ENCODE results near the gene SUPT20HL1. TPM values are rescaled to one million over a fixed set of nuclear protein-coding genes. Genes with fewer than 3 reads are reported as not detected.

The SUPT20HL1 gene
- polyA plus RNA-seq, 12 donors: 0.05 to 0.10 (median 0.08) TPM; not detected in 9

DNA sequence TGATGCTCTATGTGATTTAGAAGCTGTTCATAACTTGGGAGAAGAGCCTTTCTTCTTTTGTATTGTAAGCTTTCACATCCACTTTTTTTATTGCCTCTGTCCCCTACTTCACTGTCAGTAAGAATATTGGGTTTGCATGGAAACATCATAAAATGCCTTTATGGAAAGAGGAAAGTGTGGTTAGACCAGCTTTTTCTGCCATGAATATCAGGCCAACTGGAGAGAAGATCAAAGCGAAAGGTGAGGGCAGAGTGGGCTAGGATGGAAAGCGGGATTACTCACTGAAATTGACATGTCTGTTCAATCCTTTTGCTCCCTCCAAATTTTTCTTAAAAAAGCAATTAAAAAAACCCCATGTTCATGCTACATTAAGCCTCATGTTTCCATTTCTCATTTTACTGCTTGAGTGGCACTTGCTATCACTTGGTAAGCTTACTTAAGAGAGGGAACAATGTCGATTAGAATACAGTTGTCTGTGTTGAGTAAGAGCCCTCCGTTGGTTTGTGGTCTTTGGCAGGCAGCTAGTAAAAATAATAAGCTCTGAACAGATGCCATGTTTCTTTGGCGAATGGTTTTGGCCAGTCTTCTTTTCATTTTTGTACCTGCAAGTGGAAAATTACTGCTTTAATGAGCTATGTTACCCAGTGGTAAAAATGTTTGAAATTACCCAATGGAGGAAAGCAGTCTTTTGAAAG lies 35.9 kb downstream of the SUPT20HL1 start:
- peak; percentile 27 for DNase-seq

DNA sequence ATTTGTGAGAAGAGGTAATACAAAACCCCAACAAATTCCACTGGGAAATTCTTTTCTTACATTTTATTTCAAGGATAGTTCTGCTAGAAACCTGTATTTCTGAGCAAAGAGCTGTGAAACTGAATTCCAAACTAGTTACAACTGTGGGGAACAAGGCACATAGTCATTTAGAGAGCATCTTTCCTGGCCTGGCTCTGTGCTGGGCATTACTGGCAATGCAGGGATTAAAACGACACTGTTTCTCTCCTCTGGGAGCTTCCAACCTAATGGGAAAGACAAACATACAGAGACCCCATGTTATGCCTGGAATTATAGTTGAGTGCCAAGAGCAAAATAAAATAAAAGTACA lies 36.5 kb downstream of the SUPT20HL1 start:
- DNase-seq: peak; percentile 25

DNA sequence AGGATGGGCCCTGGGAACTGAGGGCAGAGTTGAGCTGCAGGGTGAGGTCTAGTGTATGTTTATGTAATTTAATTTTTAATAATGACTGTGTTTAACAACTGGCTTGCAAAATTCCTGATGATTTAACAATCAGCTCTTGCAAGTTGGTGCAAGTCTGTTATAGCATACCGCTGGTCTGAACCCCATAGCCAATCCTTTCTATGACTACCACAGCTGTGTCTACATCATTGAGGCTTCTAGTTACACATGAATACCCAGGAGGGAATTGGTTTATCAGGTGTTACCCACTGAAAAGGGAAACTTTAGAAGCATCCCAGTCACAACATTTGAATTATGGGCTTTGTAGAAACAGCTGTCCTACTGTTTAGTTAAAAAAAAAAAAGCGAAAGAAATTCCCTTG lies 38.3 kb downstream of the SUPT20HL1 start:
- DNase-seq: no peak

DNA sequence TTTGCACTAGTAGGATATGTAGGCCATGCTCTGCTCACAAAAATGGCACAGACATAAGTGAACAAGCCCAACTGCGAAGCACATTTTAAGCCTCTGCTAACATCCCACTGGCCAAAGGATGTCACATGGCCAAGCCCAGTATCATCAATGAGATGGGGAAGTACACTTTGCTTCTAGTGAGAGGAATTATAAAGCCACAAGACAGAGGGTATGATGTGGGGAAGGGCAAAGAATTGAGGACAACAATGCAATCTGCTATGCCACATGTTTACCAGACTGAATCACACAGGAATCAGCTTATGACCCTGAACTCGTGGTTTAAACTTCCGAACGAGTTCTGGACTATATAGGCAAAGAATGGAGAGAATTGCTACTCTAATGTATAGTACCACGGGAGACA lies 39.1 kb downstream of the SUPT20HL1 start:
- DNase-seq: no peak

DNA sequence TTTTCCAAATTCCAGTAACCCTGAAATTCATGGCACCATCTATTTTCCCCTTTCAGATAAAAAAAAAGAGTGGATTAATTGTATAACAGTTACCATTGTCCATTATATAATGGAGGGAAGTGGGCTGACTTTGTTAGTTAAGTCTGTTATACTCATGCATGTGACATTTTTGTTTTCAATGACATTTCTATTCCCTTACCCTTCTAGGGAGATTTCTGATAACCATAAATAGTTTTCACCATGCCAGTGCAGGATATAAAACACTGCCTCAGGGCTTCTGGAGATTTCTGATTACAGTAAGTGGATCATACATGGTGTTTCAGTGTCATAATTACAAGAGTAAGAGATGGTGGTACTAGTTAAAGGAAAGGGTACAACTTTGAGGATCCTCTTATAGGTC lies 45.5 kb downstream of the SUPT20HL1 start:
- DNase-seq: no peak

Other genes with a start within 250 kb of the SUPT20HL1 start
- gene ZFX, start 210.9 kb upstream of the SUPT20HL1 start, polyA plus RNA-seq (ENCODE audit: insufficient read length in 12 of 12): 10 to 100 TPM in 11 of 12 donors, not detected in 1; 17.4 to 39.6 (median 25.3) TPM
- under 1 TPM in 6 of 12 donors, not detected in 6; 0.08 to 0.21 (median 0.12) TPM for gene SUPT20HL2, start 46.6 kb upstream of the SUPT20HL1 start, polyA plus RNA-seq (ENCODE audit: insufficient read length in 12 of 12)
- 1 to 10 TPM in 11 of 12 donors, not detected in 1; 2.2 to 4.1 (median 3.5) TPM for gene PDK3, start 104.6 kb downstream of the SUPT20HL1 start, polyA plus RNA-seq (ENCODE audit: insufficient read length in 12 of 12)

Measured in muscle of arm (tissue), 12 donors.